Trophoblast cell (in vitro differentiated cells and primary cell): ENCODE measurements around the gene C2orf80.

Experiments
- DNase-seq, 2 donors: peaks; one replicate each; pipeline ENCODE4 v3.0.0-alpha.2; 2016
- H2AFZ ChIP-seq: 2 replicates; pipeline ENCODE4 v1.6.1; 2013; ENCODE audit warnings: low read length, moderate library complexity, mild to moderate bottlenecking; ENCODE audit not compliant: insufficient read depth, poor library complexity
- H2AK5ac ChIP-seq: 2 replicates; pipeline ENCODE4 v1.6.1; 2013; ENCODE audit warnings: mild to moderate bottlenecking, low read length
- H2BK120ac ChIP-seq: 2 replicates; pipeline ENCODE4 v1.6.1; 2013; ENCODE audit warnings: low read length, mild to moderate bottlenecking, moderate library complexity; ENCODE audit not compliant: insufficient read depth, poor library complexity
- H2BK12ac ChIP-seq: 2 replicates; pipeline ENCODE4 v1.6.1; 2013; ENCODE audit warnings: mild to moderate bottlenecking, low read length, moderate library complexity
- H2BK5ac ChIP-seq: 2 replicates; pipeline ENCODE4 v1.6.1; 2013; ENCODE audit warnings: low read length, low read depth, moderate library complexity, mild to moderate bottlenecking; ENCODE audit not compliant: poor library complexity
- H3K14ac ChIP-seq: 2 replicates; pipeline ENCODE4 v1.6.1; 2013; ENCODE audit warnings: mild to moderate bottlenecking, low read length
- H3K18ac ChIP-seq: 2 replicates; pipeline ENCODE4 v1.6.1; 2013; ENCODE audit warnings: mild to moderate bottlenecking, low read length
- H3K23ac ChIP-seq: 2 replicates; pipeline ENCODE4 v1.6.1; 2013; ENCODE audit warnings: low read length
- H3K27ac ChIP-seq: 2 replicates; pipeline ENCODE4 v1.5.1; 2013; ENCODE audit warnings: low read depth, mild to moderate bottlenecking, inconsistent platforms, low read length, moderate library complexity
- H3K27me3 ChIP-seq: 2 replicates; pipeline ENCODE4 v1.6.1; 2013; ENCODE audit warnings: inconsistent platforms, mild to moderate bottlenecking, low read length, moderate library complexity; ENCODE audit not compliant: insufficient read depth
- H3K36me3 ChIP-seq, 2 experiments: 1 replicate in 1 of 2; 2 replicates in 1 of 2; pipeline ENCODE4 v1.6.1; 2013; ENCODE audit warnings: low read length in 2 of 2, mild to moderate bottlenecking in 2 of 2, moderate library complexity in 1 of 2; ENCODE audit not compliant: insufficient read depth in 2 of 2, control insufficient read depth in 1 of 2
- H3K4ac ChIP-seq: 2 replicates; pipeline ENCODE4 v1.6.1; 2013; ENCODE audit warnings: low read depth, mild to moderate bottlenecking, low read length, moderate library complexity
- H3K4me1 ChIP-seq, 2 experiments: 1 replicate in 1 of 2; 2 replicates in 1 of 2; pipeline ENCODE4 v1.6.1; 2013; ENCODE audit warnings: low read length in 2 of 2, mild to moderate bottlenecking in 2 of 2, moderate library complexity in 1 of 2; ENCODE audit not compliant: insufficient read depth in 2 of 2, control insufficient read depth in 1 of 2
- H3K4me2 ChIP-seq: 2 replicates; pipeline ENCODE4 v1.6.1; 2013; ENCODE audit warnings: inconsistent platforms, mild to moderate bottlenecking, low read length, moderate library complexity
- H3K4me3 ChIP-seq: 2 replicates; pipeline ENCODE4 v1.5.1; 2013; ENCODE audit warnings: mild to moderate bottlenecking, low read depth, low read length, inconsistent platforms
- H3K79me1 ChIP-seq: one replicate; pipeline ENCODE4 v1.6.1; 2013; ENCODE audit warnings: low read length
- H3K79me2 ChIP-seq: 2 replicates; pipeline ENCODE4 v1.6.1; 2013; ENCODE audit warnings: low read length, mild to moderate bottlenecking; ENCODE audit not compliant: control insufficient read depth, insufficient read depth, poor library complexity
- H3K9ac ChIP-seq: 2 replicates; pipeline ENCODE4 v1.6.1; 2013; ENCODE audit warnings: mild to moderate bottlenecking, low read length
- H3K9me3 ChIP-seq: 2 replicates; pipeline ENCODE4 v1.6.1; 2013; ENCODE audit warnings: low read depth, mild to moderate bottlenecking, control low read depth, inconsistent platforms, low read length; ENCODE audit not compliant: insufficient read depth
- H4K12ac ChIP-seq: 2 replicates; pipeline ENCODE4 v1.6.1; 2013; ENCODE audit warnings: low read depth, mild to moderate bottlenecking, low read length, moderate library complexity
- H4K8ac ChIP-seq: 2 replicates; pipeline ENCODE4 v1.6.1; 2013; ENCODE audit warnings: low read depth, mild to moderate bottlenecking, low read length, moderate library complexity
- H4K91ac ChIP-seq: one replicate; pipeline ENCODE4 v1.6.1; 2013; ENCODE audit warnings: low read depth, mild to moderate bottlenecking, low read length, moderate library complexity
- WGBS: extraction: QIAGEN DNeasy Blood & Tissue Kit; methylation state at CpG from one replicate; pipeline ENCODE4 v1.1.7; 2013; ENCODE audit warnings: missing lambda C conversion rate; ENCODE audit not compliant: insufficient read length, insufficient coverage; ENCODE audit errors: extremely low coverage; 5-methylcytosine and 5-hydroxymethylcytosine counted together

C2orf80 gene

GRCh38 chr2:208195531-208195930 is 5.7 kb upstream of the C2orf80 start:
- no peaks in the 10 kb centered on the region for H3K36me3 ChIP-seq
- WGBS, result no CpG with 5 or more reads among the region's 3 CpGs

GRCh38 chr2:208192611-208193236 is 2.9 kb upstream of the C2orf80 start:
- Histone ChIP-seq H2BK5ac (no peak overlapping the region), H3K79me1 (no peaks in the 10 kb centered on the region), H3K18ac (no peak overlapping the region), H3K36me3 (no peaks in the 10 kb centered on the region), H4K12ac (no peak overlapping the region), H2BK120ac (no peak overlapping the region), H3K79me2 (no peaks in the 10 kb centered on the region), H3K4ac (no peak overlapping the region), H2BK12ac (no peak overlapping the region), H4K8ac (no peak overlapping the region), H3K23ac (peak overlapping the region; percentile 61), H2AFZ (no peak overlapping the region), H3K9ac (no peak overlapping the region), H3K4me3 (peak overlapping the region; percentile 40), H3K9me3 (peaks cover 1% of the 10 kb centered on the region), H3K27ac (no peak overlapping the region), H3K4me2 (no peak overlapping the region), H3K14ac (no peak overlapping the region), H3K27me3 (no peaks in the 10 kb centered on the region), H2AK5ac (no peak overlapping the region), H3K4me1 (no peaks in the 10 kb centered on the region), H4K91ac (no peak overlapping the region)
- no CpG with 5 or more reads among the region's 8 CpGs for WGBS
- DNase-seq, result no peak

More at GRCh38 chr2:208195531-208195930, 5.7 kb upstream of the C2orf80 start:
- no peak overlapping the region for H3K4ac ChIP-seq
- no peak overlapping the region for H3K9ac ChIP-seq
- H4K12ac ChIP-seq, result no peak overlapping the region
- no peaks in the 10 kb centered on the region for H3K27me3 ChIP-seq
- no peak overlapping the region for H4K8ac ChIP-seq
- no peaks in the 10 kb centered on the region for H3K79me1 ChIP-seq
- no peaks in the 10 kb centered on the region for H3K79me2 ChIP-seq
- H3K9me3 ChIP-seq, result peaks cover 1% of the 10 kb centered on the region
- H3K4me3 ChIP-seq, result no peak overlapping the region
- H3K27ac ChIP-seq, result no peak overlapping the region
- H2BK5ac ChIP-seq, result no peak overlapping the region
- H3K14ac ChIP-seq, result no peak overlapping the region
- no peak overlapping the region for H2BK120ac ChIP-seq
- no peak overlapping the region for H3K23ac ChIP-seq
- no peak overlapping the region for H2BK12ac ChIP-seq
- no peak overlapping the region for H3K18ac ChIP-seq
- DNase-seq, result no peak
- H2AK5ac ChIP-seq, result no peak overlapping the region
- H2AFZ ChIP-seq, result no peak overlapping the region
- no peak overlapping the region for H4K91ac ChIP-seq
- H3K4me1 ChIP-seq, result no peaks in the 10 kb centered on the region
- no peak overlapping the region for H3K4me2 ChIP-seq

- Histone ChIP-seq H3K79me2 (no peaks in the 10 kb centered on the region), H3K27ac (no peak overlapping the region), H4K12ac (no peak overlapping the region), H3K9me3 (peaks cover 1% of the 10 kb centered on the region), H3K14ac (no peak overlapping the region), H2BK12ac (no peak overlapping the region), H2BK5ac (no peak overlapping the region), H3K4me1 (no peaks in the 10 kb centered on the region), H4K91ac (no peak overlapping the region), H3K18ac (no peak overlapping the region), H3K27me3 (no peaks in the 10 kb centered on the region), H3K9ac (no peak overlapping the region), H3K4ac (no peak overlapping the region), H3K79me1 (no peaks in the 10 kb centered on the region), H4K8ac (no peak overlapping the region), H3K4me2 (no peak overlapping the region), H3K4me3 (no peak overlapping the region), H2BK120ac (no peak overlapping the region), H2AFZ (no peak overlapping the region), H3K23ac (no peak overlapping the region), H2AK5ac (no peak overlapping the region), H3K36me3 (no peaks in the 10 kb centered on the region)
- WGBS, result no CpG with 5 or more reads among the region's 5 CpGs
- no peak for DNase-seq
Measured at GRCh38 chr2:208189069-208189809, 591 bp downstream of the C2orf80 start.

- H3K14ac ChIP-seq, result no peak overlapping the region
- H3K4me1 ChIP-seq, result no peaks in the 10 kb centered on the region
- H3K4me2 ChIP-seq, result no peak overlapping the region
- WGBS, result no CpG with 5 or more reads among the region's 2 CpGs
- no peak overlapping the region for H2BK120ac ChIP-seq
- no peak overlapping the region for H4K12ac ChIP-seq
- no peaks in the 10 kb centered on the region for H3K79me1 ChIP-seq
- no peak overlapping the region for H4K91ac ChIP-seq
- H2BK5ac ChIP-seq, result no peak overlapping the region
- no peak overlapping the region for H3K9ac ChIP-seq
- no peak overlapping the region for H3K27ac ChIP-seq
- DNase-seq, result no peak
- H2AFZ ChIP-seq, result no peak overlapping the region
- H3K18ac ChIP-seq, result no peak overlapping the region
- H2BK12ac ChIP-seq, result no peak overlapping the region
- H3K36me3 ChIP-seq, result no peaks in the 10 kb centered on the region
- H3K27me3 ChIP-seq, result no peaks in the 10 kb centered on the region
- H3K79me2 ChIP-seq, result no peaks in the 10 kb centered on the region
- H2AK5ac ChIP-seq, result no peak overlapping the region
- H3K4ac ChIP-seq, result no peak overlapping the region
- H4K8ac ChIP-seq, result no peak overlapping the region
- no peak overlapping the region for H3K4me3 ChIP-seq
- H3K9me3 ChIP-seq, result no peaks in the 10 kb centered on the region
- no peak overlapping the region for H3K23ac ChIP-seq
Measured at GRCh38 chr2:208186893-208187292, 2.9 kb downstream of the C2orf80 start.
